GM12872 (cell line): ENCODE data around the gene TCP11L2.

Source experiments
- CTCF ChIP-seq: IDR thresholded peaks from 3 replicates; pipeline ENCODE4 v1.5.1; 2011; ENCODE audit warnings: low read depth, mild to moderate bottlenecking, low read length, moderate library complexity; ENCODE audit not compliant: insufficient read depth

Gene TCP11L2

GRCh38 chr12:106357549-106358395 is 55.2 kb downstream of the TCP11L2 start, which contains the start of gene POLR3B:
POLR3B (plus strand) TSS chr12:106357748; CDS start chr12:106357880, 132 bp downstream.
- TF ChIP-seq CTCF = peak; percentile 85

GRCh38 chr12:106358396-106359241 is 56.1 kb downstream of the TCP11L2 start:
- TF ChIP-seq CTCF = no peak

DNA sequence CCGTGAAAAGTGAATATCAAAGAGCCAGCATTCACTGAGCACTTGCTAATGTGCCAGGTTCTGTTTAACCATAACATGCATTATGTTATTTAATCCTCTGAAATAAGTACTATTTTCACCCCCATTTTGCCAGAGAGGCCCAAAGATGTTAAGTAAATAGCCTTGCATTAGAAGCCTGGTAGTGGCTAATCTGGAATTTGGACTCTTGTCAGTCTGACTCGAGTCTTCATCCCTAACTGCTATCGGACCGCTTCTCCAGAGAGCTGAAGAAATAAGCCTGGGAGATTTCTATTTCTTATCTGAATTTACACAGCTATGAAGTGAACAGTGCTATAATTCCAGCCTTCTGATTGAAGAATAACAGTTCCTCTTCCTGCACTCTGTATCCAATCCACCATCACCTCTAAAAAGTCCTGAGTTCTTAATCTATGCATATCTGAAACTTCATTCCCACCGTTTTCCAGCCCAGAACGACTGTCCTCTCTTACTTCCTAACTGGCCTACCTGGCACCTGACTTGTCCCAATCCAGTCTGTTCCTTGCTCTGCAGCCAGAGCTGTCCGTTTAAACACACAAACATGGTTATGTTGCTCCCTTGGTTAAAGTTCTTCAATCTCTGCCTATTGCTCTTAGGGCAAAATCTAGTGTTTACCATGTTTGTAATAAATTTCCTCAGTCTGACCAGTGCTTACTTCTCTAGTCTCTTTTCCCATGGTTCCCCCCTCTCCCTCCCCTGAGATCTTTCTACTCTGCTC is 57.3 kb downstream of the TCP11L2 start:
- no peak for TF ChIP-seq CTCF

- TF ChIP-seq CTCF = no peak
Measured at GRCh38 chr12:106360400-106360994, 58.0 kb downstream of the TCP11L2 start.

- TF ChIP-seq CTCF = no peak
Measured at GRCh38 chr12:106362971-106363370, 60.4 kb downstream of the TCP11L2 start.

- no peak for TF ChIP-seq CTCF
Measured at GRCh38 chr12:106364261-106364660, 61.7 kb downstream of the TCP11L2 start.
